ENCODE data around the gene DCANP1. TPM values are rescaled to one million over a fixed set of nuclear protein-coding genes. Genes with fewer than 3 reads are reported as not detected.

The DCANP1 gene
- total and polyA plus RNA-seq, 2 of the 13 experiments (the other 11 are each of a cell fraction or from before 2014, with no cell fraction given) = not detected

GRCh38 chr5:135482381-135482933 lies 35.3 kb upstream of the DCANP1 start (continued):
- no peak for TF ChIP-seq MXD1 (CRISPR knock-in tag; IDR thresholded peaks at IDR 0.05)
- TF ChIP-seq CTCF (CRISPR knock-in tag; IDR thresholded peaks at IDR 0.05) = no peak
- TF ChIP-seq ZNF207 (IDR thresholded peaks at IDR 0.05; ENCODE audit: borderline replicate concordance) = no peak
- TF ChIP-seq YEATS2 (CRISPR knock-in tag; IDR thresholded peaks at IDR 0.05; ENCODE audit: borderline replicate concordance) = no peak
- TF ChIP-seq RFXANK (CRISPR knock-in tag; IDR thresholded peaks at IDR 0.05) = 0 out of 2 replicates have a peak, but pooled peaks have one; percentile 51
- peak; percentile 81; the same call in 1 of the 2 replicates for TF ChIP-seq ZNF281 (CRISPR knock-in tag; IDR thresholded peaks at IDR 0.05; ENCODE audit: borderline replicate concordance)
- peak; percentile 70 for TF ChIP-seq POGK (CRISPR knock-in tag; conservative IDR thresholded peaks at IDR 0.05)
- TF ChIP-seq ZNF777 (CRISPR knock-in tag; IDR thresholded peaks at IDR 0.05) = no peak
- peak; percentile 65; the same call in 1 of the 2 replicates for TF ChIP-seq ZNF124 (CRISPR knock-in tag; IDR thresholded peaks at IDR 0.05)
- TF ChIP-seq ZNF780A (CRISPR knock-in tag; IDR thresholded peaks at IDR 0.05) = 0 out of 2 replicates have a peak, but pooled peaks have one; percentile 0
- TF ChIP-seq ZNF550 (CRISPR knock-in tag; IDR thresholded peaks at IDR 0.05; ENCODE audit: borderline replicate concordance) = no peak
- TF ChIP-seq, protein P1, sequence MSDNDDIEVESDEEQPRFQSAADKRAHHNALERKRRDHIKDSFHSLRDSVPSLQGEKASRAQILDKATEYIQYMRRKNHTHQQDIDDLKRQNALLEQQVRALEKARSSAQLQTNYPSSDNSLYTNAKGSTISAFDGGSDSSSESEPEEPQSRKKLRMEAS (IDR thresholded peaks at IDR 0.05) = peak; percentile 62; the same call in 1 of the 2 replicates
- no peak for TF ChIP-seq ZNF660 (CRISPR knock-in tag; IDR thresholded peaks at IDR 0.05; ENCODE audit: borderline replicate concordance, low read depth)
- TF ChIP-seq MXD3 (CRISPR knock-in tag; IDR thresholded peaks at IDR 0.05) = no peak
- no peak for TF ChIP-seq ZNF432 (CRISPR knock-in tag; IDR thresholded peaks at IDR 0.05; ENCODE audit: borderline replicate concordance)
- TF ChIP-seq ZNF891 (CRISPR knock-in tag; IDR thresholded peaks at IDR 0.05) = no peak
- no peak for TF ChIP-seq GPN1 (CRISPR knock-in tag; IDR thresholded peaks at IDR 0.05; ENCODE audit: borderline replicate concordance)
- TF ChIP-seq DR1 (CRISPR knock-in tag; IDR thresholded peaks at IDR 0.05) = 0 out of 2 replicates have a peak, but pooled peaks have one; percentile 31
- no peak for TF ChIP-seq ZNF263 (CRISPR knock-in tag; IDR thresholded peaks at IDR 0.05)
- TF ChIP-seq, protein P2, sequence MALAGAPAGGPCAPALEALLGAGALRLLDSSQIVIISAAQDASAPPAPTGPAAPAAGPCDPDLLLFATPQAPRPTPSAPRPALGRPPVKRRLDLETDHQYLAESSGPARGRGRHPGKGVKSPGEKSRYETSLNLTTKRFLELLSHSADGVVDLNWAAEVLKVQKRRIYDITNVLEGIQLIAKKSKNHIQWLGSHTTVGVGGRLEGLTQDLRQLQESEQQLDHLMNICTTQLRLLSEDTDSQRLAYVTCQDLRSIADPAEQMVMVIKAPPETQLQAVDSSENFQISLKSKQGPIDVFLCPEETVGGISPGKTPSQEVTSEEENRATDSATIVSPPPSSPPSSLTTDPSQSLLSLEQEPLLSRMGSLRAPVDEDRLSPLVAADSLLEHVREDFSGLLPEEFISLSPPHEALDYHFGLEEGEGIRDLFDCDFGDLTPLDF (CRISPR knock-in tag; IDR thresholded peaks at IDR 0.05) = no peak
- TF ChIP-seq ZNF468 (CRISPR knock-in tag; IDR thresholded peaks at IDR 0.05) = no peak

Data from HepG2 (cell line).